ENCODE data around the gene HLTF.

DNA sequence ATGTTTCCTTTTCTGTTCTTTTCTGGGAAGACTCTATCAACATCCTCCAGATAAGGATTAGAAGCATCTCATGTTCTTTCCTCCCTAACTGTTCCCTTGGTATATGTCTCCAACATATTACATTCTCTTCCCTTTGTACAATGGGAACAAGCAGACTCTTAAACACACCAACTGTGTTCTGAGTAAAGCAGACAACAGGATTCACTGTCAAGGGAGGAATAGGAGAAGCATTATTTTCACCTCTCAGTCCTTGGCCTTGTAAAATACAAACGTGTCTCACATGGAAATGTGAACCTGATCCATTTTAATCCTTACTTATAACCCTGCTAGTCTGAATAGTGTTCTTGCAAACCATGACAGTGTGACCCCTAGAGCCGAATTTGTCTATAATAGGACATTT lies 75.4 kb downstream of the HLTF start:
- TF ChIP-seq, protein P1, sequence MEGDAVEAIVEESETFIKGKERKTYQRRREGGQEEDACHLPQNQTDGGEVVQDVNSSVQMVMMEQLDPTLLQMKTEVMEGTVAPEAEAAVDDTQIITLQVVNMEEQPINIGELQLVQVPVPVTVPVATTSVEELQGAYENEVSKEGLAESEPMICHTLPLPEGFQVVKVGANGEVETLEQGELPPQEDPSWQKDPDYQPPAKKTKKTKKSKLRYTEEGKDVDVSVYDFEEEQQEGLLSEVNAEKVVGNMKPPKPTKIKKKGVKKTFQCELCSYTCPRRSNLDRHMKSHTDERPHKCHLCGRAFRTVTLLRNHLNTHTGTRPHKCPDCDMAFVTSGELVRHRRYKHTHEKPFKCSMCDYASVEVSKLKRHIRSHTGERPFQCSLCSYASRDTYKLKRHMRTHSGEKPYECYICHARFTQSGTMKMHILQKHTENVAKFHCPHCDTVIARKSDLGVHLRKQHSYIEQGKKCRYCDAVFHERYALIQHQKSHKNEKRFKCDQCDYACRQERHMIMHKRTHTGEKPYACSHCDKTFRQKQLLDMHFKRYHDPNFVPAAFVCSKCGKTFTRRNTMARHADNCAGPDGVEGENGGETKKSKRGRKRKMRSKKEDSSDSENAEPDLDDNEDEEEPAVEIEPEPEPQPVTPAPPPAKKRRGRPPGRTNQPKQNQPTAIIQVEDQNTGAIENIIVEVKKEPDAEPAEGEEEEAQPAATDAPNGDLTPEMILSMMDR (IDR thresholded peaks at IDR 0.05 in 2 of 3, conservative IDR thresholded peaks at IDR 0.05 in 1 of 3; ENCODE audit: borderline replicate concordance in 1 of 3, insufficient read depth in 1 of 3, low read depth in 2 of 3, low read length in 2 of 3) = no peak
- no peak for TF ChIP-seq SRF (IDR thresholded peaks at IDR 0.05; ENCODE audit: low read depth)
- no peak for TF ChIP-seq POLR2AphosphoS5 (IDR thresholded peaks at IDR 0.05; ENCODE audit: low read depth, low read length)
- TF ChIP-seq, protein P2, sequence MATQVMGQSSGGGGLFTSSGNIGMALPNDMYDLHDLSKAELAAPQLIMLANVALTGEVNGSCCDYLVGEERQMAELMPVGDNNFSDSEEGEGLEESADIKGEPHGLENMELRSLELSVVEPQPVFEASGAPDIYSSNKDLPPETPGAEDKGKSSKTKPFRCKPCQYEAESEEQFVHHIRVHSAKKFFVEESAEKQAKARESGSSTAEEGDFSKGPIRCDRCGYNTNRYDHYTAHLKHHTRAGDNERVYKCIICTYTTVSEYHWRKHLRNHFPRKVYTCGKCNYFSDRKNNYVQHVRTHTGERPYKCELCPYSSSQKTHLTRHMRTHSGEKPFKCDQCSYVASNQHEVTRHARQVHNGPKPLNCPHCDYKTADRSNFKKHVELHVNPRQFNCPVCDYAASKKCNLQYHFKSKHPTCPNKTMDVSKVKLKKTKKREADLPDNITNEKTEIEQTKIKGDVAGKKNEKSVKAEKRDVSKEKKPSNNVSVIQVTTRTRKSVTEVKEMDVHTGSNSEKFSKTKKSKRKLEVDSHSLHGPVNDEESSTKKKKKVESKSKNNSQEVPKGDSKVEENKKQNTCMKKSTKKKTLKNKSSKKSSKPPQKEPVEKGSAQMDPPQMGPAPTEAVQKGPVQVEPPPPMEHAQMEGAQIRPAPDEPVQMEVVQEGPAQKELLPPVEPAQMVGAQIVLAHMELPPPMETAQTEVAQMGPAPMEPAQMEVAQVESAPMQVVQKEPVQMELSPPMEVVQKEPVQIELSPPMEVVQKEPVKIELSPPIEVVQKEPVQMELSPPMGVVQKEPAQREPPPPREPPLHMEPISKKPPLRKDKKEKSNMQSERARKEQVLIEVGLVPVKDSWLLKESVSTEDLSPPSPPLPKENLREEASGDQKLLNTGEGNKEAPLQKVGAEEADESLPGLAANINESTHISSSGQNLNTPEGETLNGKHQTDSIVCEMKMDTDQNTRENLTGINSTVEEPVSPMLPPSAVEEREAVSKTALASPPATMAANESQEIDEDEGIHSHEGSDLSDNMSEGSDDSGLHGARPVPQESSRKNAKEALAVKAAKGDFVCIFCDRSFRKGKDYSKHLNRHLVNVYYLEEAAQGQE (IDR thresholded peaks at IDR 0.05; ENCODE audit: low read depth) = no peak
- TF ChIP-seq SP1 (IDR thresholded peaks at IDR 0.05; ENCODE audit: low read depth) = no peak
- TF ChIP-seq, protein P3, sequence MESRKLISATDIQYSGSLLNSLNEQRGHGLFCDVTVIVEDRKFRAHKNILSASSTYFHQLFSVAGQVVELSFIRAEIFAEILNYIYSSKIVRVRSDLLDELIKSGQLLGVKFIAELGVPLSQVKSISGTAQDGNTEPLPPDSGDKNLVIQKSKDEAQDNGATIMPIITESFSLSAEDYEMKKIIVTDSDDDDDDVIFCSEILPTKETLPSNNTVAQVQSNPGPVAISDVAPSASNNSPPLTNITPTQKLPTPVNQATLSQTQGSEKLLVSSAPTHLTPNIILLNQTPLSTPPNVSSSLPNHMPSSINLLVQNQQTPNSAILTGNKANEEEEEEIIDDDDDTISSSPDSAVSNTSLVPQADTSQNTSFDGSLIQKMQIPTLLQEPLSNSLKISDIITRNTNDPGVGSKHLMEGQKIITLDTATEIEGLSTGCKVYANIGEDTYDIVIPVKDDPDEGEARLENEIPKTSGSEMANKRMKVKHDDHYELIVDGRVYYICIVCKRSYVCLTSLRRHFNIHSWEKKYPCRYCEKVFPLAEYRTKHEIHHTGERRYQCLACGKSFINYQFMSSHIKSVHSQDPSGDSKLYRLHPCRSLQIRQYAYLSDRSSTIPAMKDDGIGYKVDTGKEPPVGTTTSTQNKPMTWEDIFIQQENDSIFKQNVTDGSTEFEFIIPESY (IDR thresholded peaks at IDR 0.05; ENCODE audit: extremely low read depth, insufficient replicate concordance, low read length) = no peak
- TF ChIP-seq ELF1 (IDR thresholded peaks at IDR 0.05; ENCODE audit: borderline replicate concordance, low read depth) = no peak
- TF ChIP-seq CEBPB (IDR thresholded peaks at IDR 0.05; ENCODE audit: low read depth) = no peak
- no peak for TF ChIP-seq FOSL1 (IDR thresholded peaks at IDR 0.05; ENCODE audit: low read depth)
- no peak for TF ChIP-seq EZH2phosphoT487 (IDR thresholded peaks at IDR 0.05; ENCODE audit: borderline replicate concordance)
- TF ChIP-seq, protein P4, sequence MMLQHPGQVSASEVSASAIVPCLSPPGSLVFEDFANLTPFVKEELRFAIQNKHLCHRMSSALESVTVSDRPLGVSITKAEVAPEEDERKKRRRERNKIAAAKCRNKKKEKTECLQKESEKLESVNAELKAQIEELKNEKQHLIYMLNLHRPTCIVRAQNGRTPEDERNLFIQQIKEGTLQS (IDR thresholded peaks at IDR 0.05) = no peak
- TF ChIP-seq ZNF274 (IDR thresholded peaks at IDR 0.05; ENCODE audit: low read depth, low read length) = no peak
- TF ChIP-seq POLR2A (IDR thresholded peaks at IDR 0.05; ENCODE audit: borderline replicate concordance, extremely low read depth, insufficient read depth, insufficient read length) = no peak
- no peak for TF ChIP-seq SIN3A (IDR thresholded peaks at IDR 0.05; ENCODE audit: low read depth)

All from HCT116 (cell line).